Epidermal melanocyte (primary cell): ENCODE measurements around the gene GDNF.
A peak's percentile ranks its signal among the peaks of the same experiment; 100 is the strongest.

Source experiments
- DNase-seq: peaks from one replicate; pipeline ENCODE4 v3.0.0; 2011; ENCODE audit warnings: low spot score; ENCODE audit not compliant: insufficient read length

The GDNF gene

GRCh38 chr5:37847978-37848425, 8.2 kb upstream of the GDNF start:
- DNase-seq, result no peak

GRCh38 chr5:37846786-37847310, 7.0 kb upstream of the GDNF start:
- no peak for DNase-seq

- DNase-seq, result no peak
These were observed 4.2 kb upstream of the GDNF start for GRCh38 chr5:37844009-37844408.

- DNase-seq, result no peak
These were observed 2.2 kb upstream of the GDNF start for GRCh38 chr5:37842048-37842447.

GRCh38 chr5:37841203-37841602, 1.4 kb upstream of the GDNF start:
- no peak for DNase-seq

GRCh38 chr5:37840053-37841034, 503 bp upstream of the GDNF start:
- peak; percentile 60 for DNase-seq

- no peak for DNase-seq
These were observed 904 bp downstream of the GDNF start for GRCh38 chr5:37838933-37839341.

GRCh38 chr5:37838152-37838932, 1.5 kb downstream of the GDNF start:
- DNase-seq, result no peak

- peak; percentile 80 for DNase-seq
These were observed 2.3 kb downstream of the GDNF start for GRCh38 chr5:37837414-37838032.

GRCh38 chr5:37836592-37837413, 3.0 kb downstream of the GDNF start:
- DNase-seq, result no peak

- DNase-seq, result no peak
These were observed 3.6 kb downstream of the GDNF start for GRCh38 chr5:37836235-37836591.

- no peak for DNase-seq
These were observed 4.4 kb downstream of the GDNF start for GRCh38 chr5:37835380-37835973.

- DNase-seq, result no peak
These were observed 5.1 kb downstream of the GDNF start for GRCh38 chr5:37834542-37835379.

GRCh38 chr5:37833990-37834389, 5.9 kb downstream of the GDNF start:
- no peak for DNase-seq

- no peak for DNase-seq
These were observed 7.9 kb downstream of the GDNF start for GRCh38 chr5:37831821-37832534.

- DNase-seq, result no peak
These were observed 9.5 kb downstream of the GDNF start for GRCh38 chr5:37830348-37830747.

GRCh38 chr5:37825334-37825915, 14.4 kb downstream of the GDNF start:
- no peak for DNase-seq

GRCh38 chr5:37823433-37824152, 16.2 kb downstream of the GDNF start:
- no peak for DNase-seq
